GM21390 (cell line): ENCODE measurements around the gene KRTAP10-5.
"Not testable (repeated sequence)": the region's sequence is repeated elsewhere in the genome, so short reads cannot be mapped to it uniquely, and the experiment has no call there.

Experiments used
- ATAC-seq: cut with Tn5 transposase; IDR thresholded peaks from one replicate; pipeline ENCODE4 v1.9.1; 2021; ENCODE audit not compliant: unreplicated experiment

The KRTAP10-5 gene

DNA sequence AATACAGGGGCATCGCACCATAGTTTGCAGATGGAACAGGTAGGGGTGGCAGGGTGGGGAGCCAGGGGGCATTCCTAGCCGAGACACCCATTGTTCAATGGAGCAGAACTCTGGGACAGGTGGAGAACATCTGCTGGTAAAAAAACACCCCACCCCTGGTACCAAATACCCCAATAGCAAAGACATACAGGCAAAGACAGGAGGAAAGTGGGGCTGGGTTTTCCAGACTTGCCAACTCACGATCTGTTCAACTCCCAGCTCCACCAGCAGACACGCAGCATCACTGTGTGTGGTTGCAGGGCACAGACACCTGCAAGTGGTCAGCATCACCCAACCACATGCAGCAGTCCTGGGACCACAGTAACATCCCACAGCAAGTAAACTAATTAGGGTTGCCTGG lies 31.1 kb upstream of the KRTAP10-5 start:
- no peak for ATAC-seq

- not testable (repeated sequence) for ATAC-seq
These were observed 29.9 kb upstream of the KRTAP10-5 start for GRCh38 chr21:44610157-44610843.

- no peak for ATAC-seq
These were observed 28.8 kb upstream of the KRTAP10-5 start for GRCh38 chr21:44609193-44609592.

DNA sequence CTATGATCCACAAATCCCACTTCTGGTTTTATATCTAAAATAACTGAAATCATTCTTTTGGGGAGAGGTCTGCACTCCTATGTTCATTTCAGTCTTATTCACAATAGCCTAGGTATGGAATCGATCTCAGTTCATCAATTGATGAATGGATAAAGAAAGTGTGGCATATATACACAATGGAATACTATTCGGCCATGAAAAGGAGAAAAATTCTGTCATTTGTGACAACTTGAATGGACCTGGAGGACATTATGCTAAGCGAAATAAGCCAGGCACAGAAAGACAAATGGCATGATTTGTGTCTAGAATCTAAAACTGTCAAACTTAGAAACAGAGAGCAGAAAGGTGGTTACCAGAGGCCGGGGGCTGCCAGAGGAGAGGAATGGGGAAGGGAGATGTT lies 26.1 kb upstream of the KRTAP10-5 start:
- ATAC-seq: no peak

GRCh38 chr21:44603911-44604310 lies 23.5 kb upstream of the KRTAP10-5 start:
- no peak for ATAC-seq

DNA sequence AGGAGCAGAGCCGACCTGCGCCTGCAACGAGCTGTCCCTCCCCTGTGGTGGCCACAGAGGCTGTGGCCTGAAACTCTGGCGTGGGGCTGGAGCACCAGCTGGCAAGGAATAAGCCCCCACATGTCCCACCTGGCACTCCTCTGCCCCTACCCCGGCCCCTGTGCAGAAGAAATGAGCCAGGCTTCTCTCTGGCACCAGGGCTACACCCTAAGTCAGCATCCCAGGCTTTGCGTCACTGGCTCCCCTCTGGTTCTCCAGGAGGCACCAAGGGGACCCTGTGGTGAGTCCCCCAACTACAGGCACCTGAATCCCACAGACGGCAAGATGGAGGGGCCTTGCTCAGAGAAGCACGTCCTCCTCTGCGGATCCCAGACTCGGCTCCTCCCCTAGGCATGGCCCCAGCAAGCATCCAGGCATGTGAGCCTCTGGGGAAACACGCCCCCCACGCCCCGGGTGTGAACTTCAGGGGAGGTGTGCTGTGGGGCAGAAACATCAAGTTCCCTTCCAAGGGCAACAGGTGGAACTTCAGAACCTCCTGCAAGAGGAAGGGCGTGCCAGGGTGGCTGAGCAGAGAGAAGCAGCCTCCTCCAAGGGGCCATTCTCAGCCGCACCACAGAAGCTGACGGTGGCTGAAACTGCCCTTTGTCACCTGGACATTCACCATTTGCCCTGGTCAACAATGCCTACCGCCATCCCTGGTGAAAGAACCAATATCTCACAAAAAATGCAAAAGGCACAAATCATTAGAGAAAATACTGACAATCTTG lies 22.9 kb upstream of the KRTAP10-5 start:
- ATAC-seq: no peak

- ATAC-seq: no peak
These were observed 22.1 kb upstream of the KRTAP10-5 start for GRCh38 chr21:44602463-44602850.

DNA sequence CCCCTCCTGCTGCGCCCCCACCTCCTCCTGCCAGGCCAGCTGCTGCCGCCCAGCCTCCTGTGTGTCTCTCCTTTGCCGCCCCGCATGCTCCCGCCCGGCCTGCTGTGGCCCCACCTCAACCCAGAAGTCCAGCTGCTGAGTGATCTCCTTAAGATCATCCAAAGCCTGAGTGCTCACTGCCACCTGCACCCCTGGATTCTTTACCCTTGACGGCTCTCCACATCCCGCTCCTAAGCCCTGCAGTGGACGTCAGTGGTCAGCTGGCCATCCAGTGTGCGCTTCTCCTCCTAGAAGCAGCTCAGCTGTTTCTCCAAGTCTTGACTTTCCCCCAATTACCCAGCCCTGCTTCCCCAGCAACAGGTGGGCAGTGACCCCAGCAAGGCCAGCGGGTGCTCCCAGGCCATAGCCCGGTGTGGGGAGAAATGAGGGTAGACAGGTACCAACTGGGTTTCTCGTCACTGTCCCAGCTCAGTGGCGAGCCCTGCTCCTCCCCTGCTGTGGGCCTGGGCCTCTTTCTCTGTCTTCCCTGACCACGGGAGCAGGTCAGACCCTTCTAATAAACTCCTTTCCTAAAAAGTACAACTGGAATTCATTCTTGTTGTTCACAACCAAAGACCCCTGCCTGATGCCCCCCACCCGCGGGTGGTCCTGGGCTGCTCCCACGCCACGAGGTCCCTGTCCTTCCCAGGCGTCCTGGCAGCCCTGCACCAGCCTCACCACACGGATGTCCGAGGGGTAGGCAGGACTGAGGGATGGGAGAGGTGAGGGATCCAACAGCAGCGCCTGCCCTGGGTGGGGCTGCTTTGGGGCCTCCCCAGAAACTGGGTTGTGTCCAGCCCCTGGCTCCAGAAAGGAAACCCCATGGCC lies 21.4 kb upstream of the KRTAP10-5 start:
- no peak for ATAC-seq

- not testable (repeated sequence) for ATAC-seq
These were observed 20.7 kb upstream of the KRTAP10-5 start for GRCh38 chr21:44601091-44601490.

DNA sequence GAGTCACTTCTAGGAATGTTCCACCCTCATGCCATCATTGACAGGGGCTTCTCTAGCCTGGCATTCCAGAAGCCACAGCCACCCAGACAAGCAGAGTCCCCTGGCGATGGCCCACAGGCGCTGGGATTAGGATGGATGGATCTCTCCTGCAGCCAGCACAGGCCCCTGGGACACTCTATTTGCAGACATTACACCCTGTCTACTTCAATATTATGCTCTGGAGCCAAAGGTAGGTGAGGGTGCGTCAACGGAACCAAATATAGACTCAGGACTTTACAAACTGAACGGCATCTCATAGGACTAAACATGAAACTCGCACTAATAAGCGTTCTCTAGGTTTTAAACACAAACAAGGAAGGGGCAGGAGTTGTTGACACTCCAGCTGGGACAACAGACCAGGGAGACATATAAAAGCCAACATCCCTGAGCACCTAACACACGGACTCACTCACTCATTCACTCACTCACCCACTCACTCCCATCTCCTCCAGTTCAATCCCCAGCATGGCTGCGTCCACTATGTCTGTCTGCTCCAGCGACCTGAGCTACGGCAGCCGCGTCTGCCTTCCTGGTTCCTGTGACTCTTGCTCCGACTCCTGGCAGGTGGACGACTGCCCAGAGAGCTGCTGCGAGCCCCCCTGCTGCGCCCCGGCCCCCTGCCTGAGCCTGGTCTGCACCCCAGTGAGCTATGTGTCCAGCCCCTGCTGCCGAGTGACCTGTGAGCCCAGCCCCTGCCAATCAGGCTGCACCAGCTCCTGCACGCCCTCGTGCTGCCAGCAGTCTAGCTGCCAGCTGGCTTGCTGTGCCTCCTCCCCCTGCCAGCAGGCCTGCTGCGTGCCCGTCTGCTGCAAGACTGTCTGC lies 19.9 kb upstream of the KRTAP10-5 start, which contains the start of gene KRTAP10-7:
KRTAP10-7 (plus strand) TSS at position 480 of the 861 bp plus-strand sequence; CDS start at position 505, 25 bp downstream.
- not testable (repeated sequence) for ATAC-seq

DNA sequence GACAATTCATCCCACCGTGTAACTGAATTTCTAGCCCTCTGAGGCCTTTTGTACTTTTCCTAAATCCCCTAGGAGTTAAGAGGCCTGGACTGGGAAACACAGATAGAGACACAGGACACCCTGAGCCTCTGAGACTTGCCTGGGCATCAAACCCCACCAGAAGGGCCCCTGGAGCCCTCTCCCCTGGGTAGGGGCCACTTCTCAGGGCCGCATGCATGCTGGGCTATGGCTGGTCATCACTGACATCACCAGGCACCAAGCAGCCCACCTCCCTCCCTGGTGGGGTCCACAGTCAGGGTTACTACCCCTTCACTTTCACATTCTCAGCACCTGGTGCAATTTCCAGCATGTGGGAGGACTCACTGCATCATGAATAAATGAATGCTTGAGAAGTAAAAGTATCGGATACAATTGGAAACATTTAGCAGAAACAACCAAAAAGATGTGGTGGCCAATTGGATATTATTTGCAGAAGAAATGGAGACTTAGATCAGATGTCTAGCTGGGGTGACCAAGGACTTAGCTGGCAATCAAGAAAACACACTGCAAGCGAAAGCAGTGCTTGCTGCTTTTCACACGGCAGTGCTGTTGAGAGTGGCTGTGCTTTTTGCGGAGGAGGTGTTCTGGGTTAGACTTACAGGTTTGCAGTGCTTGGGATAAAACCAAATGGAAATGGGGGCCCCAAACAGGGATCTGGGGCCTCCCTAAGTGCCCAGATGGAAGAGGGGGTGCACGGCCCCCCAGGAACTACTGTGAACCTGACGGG lies 19.0 kb upstream of the KRTAP10-5 start:
- ATAC-seq: no peak

DNA sequence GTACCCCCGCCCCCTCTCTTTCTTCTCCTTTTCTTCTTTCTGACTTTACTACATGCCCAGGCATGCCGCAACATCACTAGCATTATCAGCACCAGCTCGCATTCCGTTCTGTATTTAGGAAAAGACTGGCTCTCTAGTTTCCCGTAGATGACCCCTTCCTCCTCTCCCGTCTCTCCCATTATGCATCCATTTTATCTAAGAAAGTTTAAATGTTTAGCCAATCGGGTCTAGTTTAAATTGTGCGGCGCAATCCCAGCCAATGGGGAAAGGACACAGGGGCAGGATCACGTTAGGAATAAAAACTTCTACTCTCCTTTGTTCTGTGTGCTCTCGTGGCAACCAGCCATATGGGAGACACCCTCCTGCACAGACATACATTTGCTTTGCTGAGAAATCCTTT lies 17.7 kb upstream of the KRTAP10-5 start:
- ATAC-seq: no peak

DNA sequence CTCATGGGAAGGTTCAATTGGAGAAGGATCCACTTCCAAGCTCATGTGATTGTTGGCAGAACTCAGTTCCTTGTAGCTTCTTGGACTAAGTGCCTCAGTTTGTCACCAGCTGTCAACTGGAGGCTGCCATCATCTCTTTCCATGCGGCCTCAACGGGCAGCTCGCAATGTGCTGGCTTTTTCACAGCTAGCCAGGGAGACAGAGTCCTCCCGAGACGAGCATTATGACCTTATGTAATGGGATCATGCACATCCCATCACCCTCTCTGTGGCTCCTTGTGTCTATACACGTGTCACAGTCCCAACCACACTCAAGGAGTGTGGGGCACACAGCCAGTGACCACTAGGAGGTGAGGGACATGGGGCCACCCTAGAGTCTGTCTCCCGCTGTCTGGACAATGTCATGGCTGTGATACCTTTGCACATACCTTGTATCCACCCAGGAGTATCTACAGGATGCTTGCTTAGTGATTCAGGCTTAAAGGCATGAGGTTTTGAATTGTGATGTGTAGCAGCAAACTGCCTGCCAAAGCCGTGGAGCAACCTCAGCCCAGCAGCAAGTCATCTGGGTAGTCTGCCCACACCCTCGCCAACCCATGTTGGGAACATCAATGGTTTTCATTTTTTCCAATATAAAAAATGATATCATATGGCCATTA lies 15.8 kb upstream of the KRTAP10-5 start:
- ATAC-seq: no peak

DNA sequence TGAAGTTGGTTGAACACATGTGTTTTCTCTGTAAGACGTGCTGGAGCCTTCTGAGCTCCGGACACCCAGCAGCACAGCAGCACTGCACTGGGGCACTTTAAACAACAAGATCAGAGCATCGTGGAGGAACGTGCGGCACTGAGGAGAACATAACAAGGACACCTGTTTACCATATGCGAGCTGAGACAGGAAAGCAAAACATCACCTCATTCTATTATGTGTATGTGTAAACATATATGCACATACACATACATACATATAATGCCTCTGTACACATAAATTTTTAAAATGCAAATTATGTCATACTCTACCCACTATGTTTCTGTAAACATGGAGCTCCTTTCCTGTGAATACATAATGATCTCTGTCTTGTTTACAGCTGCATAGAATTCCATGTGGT lies 15.1 kb upstream of the KRTAP10-5 start:
- ATAC-seq: no peak

DNA sequence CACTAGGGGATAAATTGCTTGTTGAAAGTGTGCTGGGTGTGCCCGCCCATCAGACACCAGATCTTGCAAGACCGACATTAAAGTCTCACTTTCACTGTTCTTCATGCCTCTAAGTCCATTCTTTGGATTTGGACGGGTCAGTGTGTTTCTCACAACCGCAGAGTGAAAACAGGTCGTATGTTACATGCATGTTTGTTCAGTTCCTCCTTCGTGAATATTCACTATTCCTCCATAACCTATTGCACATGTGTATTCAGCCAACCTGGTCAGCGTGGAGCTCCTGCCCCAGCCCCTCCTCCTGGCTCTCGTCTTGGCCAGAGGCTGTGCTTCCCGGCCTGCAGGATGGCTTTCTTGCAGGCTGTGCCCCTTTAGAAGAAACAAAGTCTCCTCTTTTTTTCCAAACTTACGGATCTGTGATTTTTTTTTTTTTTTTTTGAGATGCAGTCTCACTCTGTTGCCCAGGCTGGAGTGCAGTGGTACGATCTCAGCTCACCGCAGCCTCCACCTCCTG lies 14.1 kb upstream of the KRTAP10-5 start:
- no peak for ATAC-seq

DNA sequence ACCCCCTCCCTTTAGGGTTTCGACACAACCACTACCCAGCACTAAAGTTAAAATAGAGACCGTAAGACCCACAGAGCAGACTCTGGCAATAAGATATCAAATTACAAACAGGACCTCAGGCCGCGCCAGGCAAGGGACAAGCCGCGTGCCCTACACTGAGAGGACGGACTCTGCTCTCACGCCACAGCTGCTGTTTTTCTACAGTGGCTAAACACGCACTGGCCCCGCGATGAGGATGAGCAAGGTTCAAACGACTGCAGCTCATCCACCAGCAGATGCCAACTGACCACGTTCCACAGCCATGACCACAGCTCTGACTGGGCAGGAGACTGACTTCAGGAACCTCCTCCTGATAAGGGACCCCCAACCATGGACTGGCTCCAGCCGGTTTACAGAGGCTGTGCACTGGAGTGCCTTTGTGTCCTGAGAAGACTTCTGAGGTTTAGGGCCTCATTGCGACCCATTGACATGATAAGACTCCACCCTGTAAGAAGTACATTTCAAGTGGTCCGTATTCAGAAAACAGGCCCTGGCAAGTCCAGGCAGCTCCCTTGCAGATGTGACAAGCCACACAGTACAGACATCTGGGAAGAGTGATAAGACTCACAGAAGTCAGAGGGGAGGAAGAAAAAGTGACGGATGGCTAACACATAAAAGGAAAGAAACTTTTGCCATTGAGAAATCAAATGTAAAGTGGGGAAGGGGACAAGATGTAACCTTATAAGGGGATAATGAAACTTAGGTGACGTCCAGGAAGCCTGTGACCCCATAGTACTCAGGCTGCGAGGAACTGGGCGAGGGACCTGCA lies 13.4 kb upstream of the KRTAP10-5 start:
- ATAC-seq: no peak

GRCh38 chr21:44592446-44593311 lies 12.3 kb upstream of the KRTAP10-5 start, which contains the start of gene KRTAP10-6:
TSS of gene KRTAP10-6 (minus strand) at chr21:44592505. CDS start at chr21:44592484, 21 bp downstream.
- ATAC-seq: no peak
